ENCODE results near the gene BMP6. TPM values are rescaled to one million over a fixed set of nuclear protein-coding genes. Genes with fewer than 3 reads are reported as not detected.

Gene BMP6
- total and polyA plus RNA-seq, 2 donors (not counting 3 experiments of a cell fraction or from before 2014, with no cell fraction given): 221 to 276 TPM

DNA sequence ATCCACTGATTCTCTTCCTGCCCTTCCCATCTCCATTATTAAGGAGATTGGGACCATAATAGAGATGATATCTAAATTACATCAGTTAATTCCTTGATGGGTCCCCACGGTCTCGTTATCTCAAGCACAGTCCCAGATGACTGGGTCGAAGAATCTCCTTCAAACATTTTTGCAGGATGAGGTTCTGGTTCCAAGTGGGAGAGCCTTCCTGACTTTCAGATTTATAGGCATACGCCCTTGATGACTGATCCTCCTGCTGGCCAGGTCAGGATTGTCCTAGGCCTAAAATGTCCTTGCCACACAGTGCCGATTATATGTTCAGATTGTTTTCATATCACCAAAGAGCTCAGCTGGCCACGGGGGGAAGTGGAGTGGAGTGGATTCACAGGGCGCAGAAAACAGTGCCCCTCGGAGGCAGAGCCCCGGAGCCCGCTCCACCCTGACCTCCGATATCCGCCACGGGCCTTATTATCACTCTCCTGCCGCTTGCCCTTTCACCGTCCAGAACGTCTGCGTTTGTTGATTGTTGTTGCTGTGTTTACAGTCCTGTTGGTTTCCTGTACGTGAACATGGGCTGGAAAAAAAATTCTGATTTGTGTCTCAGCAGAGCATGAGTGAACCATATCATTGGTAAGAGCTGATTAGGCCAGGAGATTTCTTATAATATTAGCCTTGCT lies 8.9 kb downstream of the BMP6 start:
- ChIA-PET POLR2A (interaction anchor here (1.3 kb wide), 1 partner anchor 9 kb away, joined by 10 read pairs; the partner anchor contains the start of gene BMP6), CTCF (interaction anchor here (1.2 to 1.3 kb wide), 2 partner anchors 9 to 12 kb away, joined by 3 to 4 read pairs; partner anchors contain the start of gene BMP6)
- TF ChIP-seq GATA2 (IDR thresholded peaks at IDR 0.05; ENCODE audit: insufficient read depth, insufficient read length, low read depth, low read length) (peak; percentile 30), POLR2A (IDR thresholded peaks at IDR 0.05; ENCODE audit: low read depth, low read length) (no peak), JUN (IDR thresholded peaks at IDR 0.05; ENCODE audit: borderline replicate concordance, insufficient read depth, insufficient read length, low read depth) (no peak), MYC (IDR thresholded peaks at IDR 0.05; ENCODE audit: low read depth, low read length) (no peak), POLR2AphosphoS5 (IDR thresholded peaks at IDR 0.05; ENCODE audit: insufficient read depth, low read depth, low read length) (no peak)
- TF ChIP-seq, protein P1, sequence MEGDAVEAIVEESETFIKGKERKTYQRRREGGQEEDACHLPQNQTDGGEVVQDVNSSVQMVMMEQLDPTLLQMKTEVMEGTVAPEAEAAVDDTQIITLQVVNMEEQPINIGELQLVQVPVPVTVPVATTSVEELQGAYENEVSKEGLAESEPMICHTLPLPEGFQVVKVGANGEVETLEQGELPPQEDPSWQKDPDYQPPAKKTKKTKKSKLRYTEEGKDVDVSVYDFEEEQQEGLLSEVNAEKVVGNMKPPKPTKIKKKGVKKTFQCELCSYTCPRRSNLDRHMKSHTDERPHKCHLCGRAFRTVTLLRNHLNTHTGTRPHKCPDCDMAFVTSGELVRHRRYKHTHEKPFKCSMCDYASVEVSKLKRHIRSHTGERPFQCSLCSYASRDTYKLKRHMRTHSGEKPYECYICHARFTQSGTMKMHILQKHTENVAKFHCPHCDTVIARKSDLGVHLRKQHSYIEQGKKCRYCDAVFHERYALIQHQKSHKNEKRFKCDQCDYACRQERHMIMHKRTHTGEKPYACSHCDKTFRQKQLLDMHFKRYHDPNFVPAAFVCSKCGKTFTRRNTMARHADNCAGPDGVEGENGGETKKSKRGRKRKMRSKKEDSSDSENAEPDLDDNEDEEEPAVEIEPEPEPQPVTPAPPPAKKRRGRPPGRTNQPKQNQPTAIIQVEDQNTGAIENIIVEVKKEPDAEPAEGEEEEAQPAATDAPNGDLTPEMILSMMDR (IDR thresholded peaks at IDR 0.05; ENCODE audit: extremely low read depth in 1 of 2, insufficient read depth in 1 of 2, low read depth in 1 of 2, low read length in 2 of 2): peak in 1 of 2 donors; percentile 11
- TF ChIP-seq, protein P2, sequence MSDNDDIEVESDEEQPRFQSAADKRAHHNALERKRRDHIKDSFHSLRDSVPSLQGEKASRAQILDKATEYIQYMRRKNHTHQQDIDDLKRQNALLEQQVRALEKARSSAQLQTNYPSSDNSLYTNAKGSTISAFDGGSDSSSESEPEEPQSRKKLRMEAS (IDR thresholded peaks at IDR 0.05; ENCODE audit: insufficient read depth, insufficient read length): no peak
- no peak for FAIRE-seq
- dilution Hi-C loops (cut with MboI; ENCODE audit: extremely low pct_ligation_motif_present, low sequenced_read_pairs): no loop called here
- Histone ChIP-seq H3K9ac (replicated peaks; ENCODE audit: extremely low read depth, insufficient read depth, low read length) (peak overlapping the region; percentile 97), H3K9me3 (replicated peaks; ENCODE audit: control insufficient read depth, insufficient read depth, low read length) (no peaks in the 10 kb centered on the region), H3K4me3 (replicated peaks in 1 of 3; ENCODE audit: insufficient read depth in 1 of 3, low read depth in 1 of 3, low read length in 3 of 3) (peak overlapping the region in 2 of 3 experiments; percentile 3 to 43), H3K27me3 (ENCODE audit: control insufficient read depth in 2 of 2, insufficient read depth in 2 of 2, low read length in 2 of 2) (no peaks in the 10 kb centered on the region), H4K20me1 (replicated peaks; ENCODE audit: control insufficient read depth, extremely low read depth, insufficient read depth, low read length) (no peaks in the 10 kb centered on the region), H3K79me2 (ENCODE audit: control insufficient read depth, insufficient read depth, low read length) (peaks cover 98% of the 10 kb centered on the region), H3K9me1 (replicated peaks; ENCODE audit: control insufficient read depth, extremely low read depth, insufficient read depth, low read length) (no peaks in the 10 kb centered on the region), H2AFZ (ENCODE audit: low read depth, low read length) (no peak overlapping the region), H3K36me3 (ENCODE audit: control insufficient read depth in 2 of 2, extremely low read depth in 1 of 2, insufficient read depth in 2 of 2, low read length in 2 of 2) (peaks cover 24 to 39% of the 10 kb centered on the region in 2 experiments), H3K4me1 (ENCODE audit: control insufficient read depth, extremely low read depth, insufficient read depth, low read length) (peaks cover 89% of the 10 kb centered on the region), H3K27ac (ENCODE audit: insufficient read depth, low read depth, low read length) (peak overlapping the region; percentile 76), H3K4me2 (ENCODE audit: insufficient read depth, low read length) (peak overlapping the region; percentile 91)
- no TSS peak for BruUV-seq (replicated peaks)
- intact Hi-C loops (cut with micrococcal nuclease): loop anchor here (5.0 kb wide), 1 partner anchor 347 kb away; no protein-coding TSS in a partner anchor
- DNase-seq (ENCODE audit: low read depth, low spot score): peak; percentile 73

All from endothelial cell of umbilical vein (primary cell).